OCI-LY3 (cell line): Measurements from ENCODE around the gene TTC29.

Experiments
- EZH2phosphoT487 ChIP-seq: fragments of 200-600 bp; shearing (Covaris generic); IDR thresholded peaks from 2 replicates; pipeline ENCODE4 v1.6.1; 2018; ENCODE audit warnings: antibody characterized with exemption, mixed run types, low read depth
- TF ChIP-seq, protein P1 (sequence below): fragments of 200-600, 300-600 bp; sonication (generic); IDR thresholded peaks from 2 replicates; pipeline ENCODE4 v1.5.1; 2014; ENCODE audit warnings: antibody characterized with exemption, low read length, low read depth

DNA sequence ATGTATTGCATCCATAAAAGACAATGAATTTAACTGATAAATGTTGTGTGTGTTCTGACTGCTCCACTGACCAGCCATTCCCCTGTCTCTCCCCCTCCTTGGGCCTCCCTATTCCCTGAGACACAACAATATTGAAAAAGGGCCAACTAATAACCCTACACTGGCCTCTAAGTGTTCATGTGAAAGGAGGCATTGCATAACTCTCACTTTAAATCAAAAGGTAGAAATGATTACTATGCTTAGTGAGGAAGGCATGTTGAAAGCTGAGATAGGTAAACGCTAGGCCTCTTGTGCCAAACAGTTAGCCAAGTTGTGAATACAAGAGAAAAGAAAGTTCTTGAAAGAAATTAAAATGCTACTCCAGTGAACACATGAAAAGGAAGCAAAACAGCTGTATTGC is 154.2 kb downstream of the TTC29 start:
- TF ChIP-seq EZH2phosphoT487 = no peak
- TF ChIP-seq, protein P1, sequence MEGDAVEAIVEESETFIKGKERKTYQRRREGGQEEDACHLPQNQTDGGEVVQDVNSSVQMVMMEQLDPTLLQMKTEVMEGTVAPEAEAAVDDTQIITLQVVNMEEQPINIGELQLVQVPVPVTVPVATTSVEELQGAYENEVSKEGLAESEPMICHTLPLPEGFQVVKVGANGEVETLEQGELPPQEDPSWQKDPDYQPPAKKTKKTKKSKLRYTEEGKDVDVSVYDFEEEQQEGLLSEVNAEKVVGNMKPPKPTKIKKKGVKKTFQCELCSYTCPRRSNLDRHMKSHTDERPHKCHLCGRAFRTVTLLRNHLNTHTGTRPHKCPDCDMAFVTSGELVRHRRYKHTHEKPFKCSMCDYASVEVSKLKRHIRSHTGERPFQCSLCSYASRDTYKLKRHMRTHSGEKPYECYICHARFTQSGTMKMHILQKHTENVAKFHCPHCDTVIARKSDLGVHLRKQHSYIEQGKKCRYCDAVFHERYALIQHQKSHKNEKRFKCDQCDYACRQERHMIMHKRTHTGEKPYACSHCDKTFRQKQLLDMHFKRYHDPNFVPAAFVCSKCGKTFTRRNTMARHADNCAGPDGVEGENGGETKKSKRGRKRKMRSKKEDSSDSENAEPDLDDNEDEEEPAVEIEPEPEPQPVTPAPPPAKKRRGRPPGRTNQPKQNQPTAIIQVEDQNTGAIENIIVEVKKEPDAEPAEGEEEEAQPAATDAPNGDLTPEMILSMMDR = no peak
